Activated gamma-delta T cell treated with anti-CD3 and anti-CD28 coated beads, Interleukin-2, amount 50 U/mL, for 16 hours (primary cell): ENCODE results near the gene SPOP.
"Not testable (repeated sequence)": the region's sequence is repeated elsewhere in the genome, so short reads cannot be mapped to it uniquely, and the experiment has no call there.

Experiments used
- DNase-seq: peaks from one replicate; pipeline ENCODE4 v3.0.0-alpha.2; 2020; ENCODE audit warnings: low read depth

The SPOP gene

DNA sequence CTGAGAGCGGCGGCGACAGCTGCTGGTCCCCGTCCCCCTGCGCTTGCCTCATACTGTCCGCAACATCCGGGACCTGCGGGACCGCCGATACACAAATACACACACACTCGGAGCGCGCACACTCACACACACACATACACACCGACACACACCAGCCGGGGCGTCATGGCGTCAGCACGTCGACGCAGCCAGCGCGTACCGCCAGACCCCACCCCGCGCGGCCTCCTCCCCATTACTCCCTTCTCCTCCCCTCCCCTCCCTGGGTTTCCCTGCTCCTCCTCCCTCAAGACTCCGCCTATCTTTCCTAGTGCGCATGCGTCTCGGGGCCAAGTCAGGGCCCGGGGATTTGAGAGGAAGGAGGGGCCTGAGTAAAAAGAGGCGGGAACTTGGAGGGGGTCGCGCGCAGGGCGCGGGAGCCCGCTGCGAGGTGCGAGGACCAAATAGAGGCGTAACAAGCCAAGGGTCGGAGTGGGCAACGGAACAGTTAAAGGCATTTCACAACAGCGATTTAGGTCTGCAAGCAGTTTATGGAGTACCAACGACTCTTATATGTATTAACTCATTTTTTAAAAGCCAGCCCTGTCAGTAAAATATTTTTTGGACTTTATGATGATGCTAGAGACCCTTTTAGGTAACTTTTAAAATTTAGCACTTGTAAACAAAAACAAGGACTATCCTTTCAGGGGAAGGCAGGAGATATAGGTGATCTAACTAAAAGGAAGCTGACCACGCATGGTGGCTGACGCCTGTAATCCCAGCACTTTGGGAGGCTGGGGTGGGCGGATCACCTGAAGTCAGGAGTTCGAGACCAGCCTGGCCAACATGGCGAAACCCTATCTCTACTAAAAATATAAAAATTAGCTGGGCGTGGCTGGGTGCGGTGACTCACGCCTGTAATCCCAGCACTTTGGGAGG, at the start of gene SPOP:
TSS of gene SPOP (minus strand) at position 165 of the 915 bp plus-strand sequence. CDS start 55,287 bp downstream, outside the sequence.
- DNase-seq: peak; percentile 99

DNA sequence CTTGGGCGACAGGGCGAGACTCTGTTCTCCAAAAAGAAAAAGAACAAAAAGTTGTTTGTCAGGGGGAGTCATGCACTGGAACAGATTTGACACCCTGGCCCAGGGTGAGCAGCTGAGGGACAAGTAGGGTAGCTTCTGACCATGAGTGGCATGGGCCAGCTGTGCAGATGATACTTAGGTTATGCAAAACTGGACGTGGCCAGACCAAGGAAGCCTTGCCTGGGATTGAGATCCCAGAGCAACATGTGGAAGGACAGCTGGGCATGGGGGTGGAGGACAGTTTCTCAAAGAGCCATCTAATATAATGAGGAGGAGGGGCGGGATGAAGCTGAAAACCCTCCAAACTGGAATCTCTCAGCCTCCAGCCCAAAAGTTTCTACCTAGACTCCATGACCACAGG, 49.5 kb upstream of the SPOP start:
- no peak for DNase-seq

- DNase-seq: no peak
These were observed 47.7 kb upstream of the SPOP start for GRCh38 chr17:49725452-49726130.

DNA sequence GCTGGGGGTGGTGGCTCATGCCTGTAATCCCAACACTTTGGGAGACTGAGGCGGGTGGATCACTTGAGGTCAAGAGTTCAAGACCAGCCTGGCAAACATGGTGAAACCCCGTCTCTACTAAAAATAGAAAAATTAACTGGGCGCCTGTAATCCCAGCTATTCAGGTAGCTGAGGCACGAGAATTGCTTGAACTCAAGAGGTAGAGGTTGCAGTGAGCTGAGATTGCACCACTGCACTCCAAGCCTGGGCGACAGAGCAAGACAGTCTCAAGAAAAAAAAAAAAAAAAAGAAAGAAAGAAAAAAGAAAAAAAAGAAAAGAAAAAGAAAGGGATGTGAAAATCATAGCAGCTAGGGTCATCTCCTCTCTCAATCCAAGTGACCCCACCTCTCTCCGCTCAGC, 46.7 kb upstream of the SPOP start:
- DNase-seq: not testable (repeated sequence)

DNA sequence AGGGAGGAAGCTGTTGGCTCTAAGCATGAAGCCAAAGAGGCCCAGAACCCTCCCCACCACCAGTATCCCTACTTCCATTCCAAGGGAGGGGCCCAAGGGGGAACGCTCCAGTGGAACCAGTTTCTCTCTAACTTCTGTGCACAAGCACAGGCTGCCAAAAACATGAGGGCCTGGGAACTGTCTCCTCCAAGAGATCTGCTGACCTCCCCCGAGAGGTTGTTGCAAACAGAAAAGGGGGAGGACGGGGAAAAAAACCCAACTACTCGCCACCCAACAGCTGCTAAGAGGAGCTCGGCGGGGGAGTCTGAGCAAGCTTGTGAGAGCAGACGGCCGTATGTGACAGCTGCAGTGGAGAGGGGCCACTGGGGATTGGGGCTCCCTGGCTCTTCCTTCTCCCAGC, 45.5 kb upstream of the SPOP start:
- no peak for DNase-seq

DNA sequence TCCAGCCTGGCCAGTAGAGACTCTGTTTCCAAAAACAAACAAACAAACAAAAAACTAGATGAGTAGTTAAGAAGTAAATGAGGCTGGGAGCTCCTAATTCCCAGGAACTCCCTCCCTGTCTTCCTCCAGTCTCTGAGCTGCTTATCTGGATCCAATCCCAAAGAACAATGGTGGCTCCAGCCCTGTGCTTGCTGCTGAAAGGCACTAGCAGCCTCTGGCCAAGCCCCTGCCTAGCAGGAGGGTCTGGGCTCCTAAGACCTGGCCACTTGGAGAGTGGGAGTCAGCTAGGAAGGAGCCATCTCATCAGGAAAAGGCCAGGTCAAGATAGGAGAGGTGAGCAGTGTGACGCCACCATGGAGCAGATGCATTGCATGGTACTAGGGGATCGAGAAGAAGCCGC, 44.2 kb upstream of the SPOP start:
- DNase-seq: no peak

DNA sequence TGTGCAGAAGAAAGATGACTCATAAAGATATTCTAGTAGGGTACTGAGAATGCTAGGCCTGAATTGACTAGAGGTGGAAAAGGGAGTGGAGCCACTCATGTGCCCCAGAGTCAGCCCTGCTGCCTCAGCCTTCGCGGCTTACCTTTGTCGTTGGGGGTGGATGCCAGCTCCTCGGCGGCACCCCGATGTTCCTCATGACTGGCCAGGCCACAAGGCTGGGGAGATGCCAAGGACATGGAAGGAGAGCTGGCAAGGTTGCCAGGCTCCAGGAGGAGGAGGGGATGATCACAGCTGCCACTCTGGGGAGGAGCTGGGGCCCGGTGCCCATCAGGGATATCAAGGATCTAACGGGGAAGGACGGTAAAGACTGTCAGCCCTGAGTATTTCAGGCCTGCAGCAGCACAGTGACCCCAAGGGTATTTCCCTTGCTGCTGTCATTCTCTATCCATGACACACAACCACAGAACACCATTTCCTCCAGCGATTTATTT, 39.5 kb upstream of the SPOP start:
- DNase-seq: no peak

DNA sequence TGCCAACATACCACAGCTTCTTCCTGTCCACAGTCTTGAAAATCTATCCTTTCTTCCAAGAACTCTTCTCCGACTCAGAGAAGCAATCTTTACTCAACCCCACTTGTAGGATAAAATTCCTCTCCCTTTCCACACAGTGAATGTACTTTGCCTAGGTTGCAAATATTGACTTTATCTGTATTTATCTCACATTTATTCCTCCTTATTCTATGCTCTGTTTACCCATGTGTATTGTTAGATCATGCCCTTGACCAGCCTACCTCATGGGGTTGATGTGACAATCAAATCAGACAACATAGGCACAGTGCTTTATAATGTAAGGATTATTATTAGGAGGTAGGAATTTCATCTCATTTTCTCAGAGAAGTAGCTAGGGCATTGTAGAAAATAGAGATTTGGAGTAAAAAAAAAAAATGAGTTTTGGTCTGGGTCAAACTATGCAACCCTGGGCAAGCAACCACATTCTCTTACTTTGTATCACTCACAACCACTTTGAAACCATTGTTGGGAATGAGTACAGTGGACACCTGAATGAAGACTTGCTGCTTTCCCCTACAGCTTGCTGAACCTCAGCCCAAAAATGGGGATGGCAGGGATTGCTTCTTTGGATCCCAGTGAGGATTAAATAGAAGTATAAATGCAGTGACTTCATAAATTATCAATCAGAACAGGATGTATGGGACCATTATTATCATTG, 38.9 kb upstream of the SPOP start:
- DNase-seq: no peak

- DNase-seq: peak; percentile 50
These were observed 37.9 kb upstream of the SPOP start for GRCh38 chr17:49715717-49716279.

- peak; percentile 34 for DNase-seq
These were observed 37.3 kb upstream of the SPOP start for GRCh38 chr17:49715216-49715615.

- DNase-seq: no peak
These were observed 30.8 kb upstream of the SPOP start for GRCh38 chr17:49708515-49709183.

GRCh38 chr17:49707608-49708514, 30.0 kb upstream of the SPOP start, which contains the start of gene SLC35B1:
TSS of gene SLC35B1 (minus strand) at chr17:49707964. CDS start at chr17:49707833, 131 bp downstream.
- DNase-seq: peak; percentile 97

DNA sequence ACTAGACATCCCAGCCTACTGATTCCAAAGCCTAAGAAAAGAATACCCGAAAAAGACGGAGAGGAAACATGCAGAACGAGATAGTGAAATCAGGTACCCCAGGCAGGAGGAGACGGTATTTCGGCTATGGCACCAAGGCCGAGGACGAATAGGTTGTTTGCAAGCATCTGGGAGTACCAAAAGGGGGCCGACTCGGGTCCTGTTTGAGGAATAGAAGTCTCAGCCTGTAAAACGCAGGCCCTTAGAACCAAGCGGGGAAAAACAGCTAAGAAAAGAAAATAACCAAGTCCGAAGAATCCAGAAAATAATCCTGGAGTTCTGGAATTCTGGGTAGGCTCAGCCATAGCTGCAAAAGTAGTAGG, 29.3 kb upstream of the SPOP start:
- peak; percentile 25 for DNase-seq

DNA sequence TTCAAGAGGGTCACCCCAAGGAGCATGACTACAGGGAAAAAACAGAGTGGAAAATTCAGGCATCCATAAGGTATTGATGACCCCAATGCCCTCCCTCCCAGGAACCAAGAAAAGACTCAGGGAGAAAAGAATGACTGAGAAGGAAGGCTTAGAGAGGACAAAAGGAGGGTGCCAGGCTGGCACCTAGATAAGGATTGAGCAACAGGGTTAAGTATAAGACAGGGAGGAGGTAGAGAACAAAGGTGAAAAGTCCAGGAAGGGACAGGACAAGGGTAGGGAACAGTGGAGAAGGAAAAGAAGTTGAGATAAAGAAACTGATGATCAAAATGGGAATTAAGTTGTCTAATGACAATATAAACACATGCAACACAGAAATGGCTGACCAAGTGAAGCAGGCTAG, 27.4 kb upstream of the SPOP start:
- DNase-seq: no peak

- no peak for DNase-seq
These were observed 25.8 kb upstream of the SPOP start for GRCh38 chr17:49703557-49704277.

DNA sequence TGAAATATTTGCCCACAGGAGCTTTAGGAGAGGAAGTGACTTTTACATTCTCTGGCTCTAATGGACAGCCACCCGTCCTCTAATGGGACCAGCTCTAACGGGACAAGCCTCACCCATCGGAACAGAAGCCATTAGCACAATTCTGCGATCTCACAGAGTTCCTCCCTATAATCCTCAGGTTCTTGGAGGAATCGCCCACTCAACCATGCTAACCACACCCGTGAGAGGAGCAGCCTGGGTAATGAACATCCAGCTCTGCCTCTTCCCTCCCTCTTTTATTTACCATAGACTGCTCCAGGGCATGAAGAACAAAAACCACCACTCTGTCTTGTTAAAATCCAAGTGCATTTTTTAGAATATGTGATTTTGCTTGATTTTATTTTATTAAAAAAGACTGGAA, 23.1 kb upstream of the SPOP start:
- DNase-seq: no peak

- no peak for DNase-seq
These were observed 22.2 kb upstream of the SPOP start for GRCh38 chr17:49699966-49700575.

GRCh38 chr17:49698005-49698404, 20.1 kb upstream of the SPOP start:
- no peak for DNase-seq

- peak; percentile 69 for DNase-seq
These were observed 18.4 kb upstream of the SPOP start for GRCh38 chr17:49696233-49696761.
